DOHH2 (cell line): ENCODE data around the gene BHLHE23.

Experiments
- H3F3A ChIP-seq: fragments of 200-600 bp; sonication (generic), shearing (Covaris generic); 2 replicates; pipeline ENCODE4 v1.6.0; 2016; ENCODE audit warnings: antibody characterized with exemption, mild to moderate bottlenecking; ENCODE audit not compliant: control insufficient read depth, insufficient read depth
- H3K27ac ChIP-seq: fragments of 200-600 bp; sonication (generic); 2 replicates; pipeline ENCODE4 v1.5.1; 2014; ENCODE audit warnings: low read depth, mild to moderate bottlenecking, low read length, moderate library complexity
- H3K27me3 ChIP-seq: fragments of 200-600 bp; sonication (generic); 2 replicates; pipeline ENCODE4 v1.6.1; 2014; ENCODE audit warnings: mild to moderate bottlenecking, low read length, mixed read lengths; ENCODE audit not compliant: control insufficient read depth
- H3K36me3 ChIP-seq: fragments of 200-600 bp; sonication (generic); 2 replicates; pipeline ENCODE4 v1.6.1; 2014; ENCODE audit warnings: mild to moderate bottlenecking, low read length, moderate library complexity, mixed read lengths; ENCODE audit not compliant: control insufficient read depth
- H3K4me1 ChIP-seq: fragments of 200-600 bp; sonication (generic); 2 replicates; pipeline ENCODE4 v1.6.1; 2014; ENCODE audit warnings: mild to moderate bottlenecking, low read length, mixed read lengths; ENCODE audit not compliant: control insufficient read depth
- H3K4me2 ChIP-seq: fragments of 200-600 bp; sonication (generic); 2 replicates; pipeline ENCODE4 v1.6.0; 2014; ENCODE audit warnings: mild to moderate bottlenecking, low read length, moderate library complexity
- H3K4me3 ChIP-seq: fragments of 200-600 bp; sonication (generic); 2 replicates; pipeline ENCODE4 v1.5.1; 2014; ENCODE audit warnings: mild to moderate bottlenecking, low read length, mixed read lengths
- H3K79me2 ChIP-seq: fragments of 200-600 bp; sonication (generic); 2 replicates; pipeline ENCODE4 v1.6.1; 2014; ENCODE audit warnings: mild to moderate bottlenecking, low read length, mixed read lengths; ENCODE audit not compliant: control insufficient read depth
- H3K9me2 ChIP-seq: fragments of 200-600 bp; sonication (generic); replicated peaks from 2 replicates; pipeline ENCODE4 v1.6.1; 2014; ENCODE audit warnings: mild to moderate bottlenecking, low read length, mixed read lengths; ENCODE audit not compliant: control insufficient read depth
- H3K9me3 ChIP-seq: fragments of 200-600 bp; sonication (generic); 2 replicates; pipeline ENCODE4 v1.6.1; 2014; ENCODE audit warnings: antibody characterized with exemption, low read length, mixed read lengths; ENCODE audit not compliant: control insufficient read depth, insufficient read depth
- H4K20me1 ChIP-seq: fragments of 200-600 bp; sonication (generic); 2 replicates; pipeline ENCODE4 v1.6.0; 2014; ENCODE audit warnings: low read depth, mild to moderate bottlenecking, antibody characterized with exemption, low read length, moderate library complexity; ENCODE audit not compliant: control insufficient read depth, insufficient read depth
- CTCF ChIP-seq: fragments of 200-600 bp; sonication (generic); IDR thresholded peaks from one replicate; pipeline ENCODE4 v1.5.1; 2014; ENCODE audit warnings: antibody characterized with exemption, mild to moderate bottlenecking, low read depth, low read length; ENCODE audit not compliant: poor library complexity, severe bottlenecking
- EZH2phosphoT487 ChIP-seq: fragments of 200-600 bp; sonication (generic); IDR thresholded peaks from 2 replicates; pipeline ENCODE4 v1.6.1; 2017; ENCODE audit warnings: borderline replicate concordance, mild to moderate bottlenecking, antibody characterized with exemption, low read length, moderate library complexity, mixed read lengths

Gene BHLHE23

GRCh38 chr20:63031251-63032014 lies 24.7 kb upstream of the BHLHE23 start:
- Histone ChIP-seq H3K27me3 (peaks cover 6% of the 10 kb centered on the region; the same call in 1 of the 2 replicates), H3K9me3 (no peaks in the 10 kb centered on the region), H3F3A (peaks cover 13% of the 10 kb centered on the region), H3K9me2 (no peaks in the 10 kb centered on the region), H3K4me1 (peaks cover 71% of the 10 kb centered on the region), H3K4me3 (peak overlapping the region; percentile 60), H3K79me2 (peaks cover 6% of the 10 kb centered on the region), H3K36me3 (peaks cover under 1% of the 10 kb centered on the region; the same call in 1 of the 2 replicates), H3K27ac (no peak overlapping the region), H3K4me2 (peak overlapping the region; percentile 73), H4K20me1 (no peaks in the 10 kb centered on the region)
- TF ChIP-seq CTCF (no peak), EZH2phosphoT487 (no peak)

- H3K4me1 ChIP-seq, result peaks cover 90% of the 10 kb centered on the region
Observed at GRCh38 chr20:63029358-63030121, 22.8 kb upstream of the BHLHE23 start.

GRCh38 chr20:63028461-63028921 lies 21.7 kb upstream of the BHLHE23 start:
- peaks cover 7% of the 10 kb centered on the region; the same call in 1 of the 2 replicates for H3F3A ChIP-seq
- H3K9me2 ChIP-seq, result no peaks in the 10 kb centered on the region
- H3K4me1 ChIP-seq, result peaks cover 84% of the 10 kb centered on the region
- peak overlapping the region; percentile 84 for H3K27ac ChIP-seq
- H3K36me3 ChIP-seq, result peaks cover 8% of the 10 kb centered on the region; the same call in 1 of the 2 replicates
- H3K9me3 ChIP-seq, result no peaks in the 10 kb centered on the region
- no peaks in the 10 kb centered on the region for H3K27me3 ChIP-seq
- peak overlapping the region; percentile 97 for H3K4me2 ChIP-seq
- TF ChIP-seq CTCF (no peak), EZH2phosphoT487 (no peak)
- H4K20me1 ChIP-seq, result 0 out of 2 replicates have a peak, but pooled peaks cover 5% of the 10 kb centered on the region
- H3K79me2 ChIP-seq, result peaks cover 16% of the 10 kb centered on the region
- H3K4me3 ChIP-seq, result peak overlapping the region; percentile 68

More at GRCh38 chr20:63029358-63030121, 22.8 kb upstream of the BHLHE23 start:
- H3K9me3 ChIP-seq, result no peaks in the 10 kb centered on the region
- TF ChIP-seq EZH2phosphoT487 (no peak), CTCF (peak; percentile 21)
- peak overlapping the region; percentile 100 for H3K4me2 ChIP-seq
- peak overlapping the region; percentile 78 for H3K4me3 ChIP-seq
- H3K36me3 ChIP-seq, result peaks cover 8% of the 10 kb centered on the region; the same call in 1 of the 2 replicates
- H3K27ac ChIP-seq, result peak overlapping the region; percentile 68
- no peaks in the 10 kb centered on the region for H3K27me3 ChIP-seq
- H3F3A ChIP-seq, result peaks cover 13% of the 10 kb centered on the region
- 0 out of 2 replicates have a peak, but pooled peaks cover under 1% of the 10 kb centered on the region for H4K20me1 ChIP-seq
- peaks cover 12% of the 10 kb centered on the region for H3K79me2 ChIP-seq
- H3K9me2 ChIP-seq, result no peaks in the 10 kb centered on the region
